ENCODE results near the gene P2RX1.

P2RX1 gene

DNA sequence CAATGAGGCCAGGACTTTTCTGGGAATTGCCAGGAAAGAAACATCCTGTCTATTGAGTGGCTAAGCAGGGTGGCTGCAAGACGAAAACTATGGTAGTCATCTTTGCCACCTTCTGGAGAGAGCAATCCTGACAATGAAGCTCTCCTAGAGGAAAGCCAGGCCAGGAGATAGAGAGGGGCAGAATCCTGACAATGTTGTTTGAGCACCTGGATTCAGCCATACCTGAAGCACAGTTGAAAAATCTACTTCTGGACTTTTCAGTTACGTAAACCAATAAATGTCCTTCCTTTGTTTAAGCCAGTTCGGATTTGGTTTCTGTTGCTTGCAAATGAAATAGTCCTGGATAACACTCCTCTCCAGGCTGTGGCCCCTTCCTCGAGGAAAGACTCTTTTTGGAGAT is 9.4 kb downstream of the P2RX1 start:
- ChIA-PET CTCF (interaction anchor here (0.7 kb wide), 1 partner anchor 169 kb away, joined by 4 read pairs; no protein-coding TSS in a partner anchor), POLR2A (no interaction called here)
- TF ChIP-seq SUZ12 (IDR thresholded peaks at IDR 0.05) (no peak), L3MBTL2 (conservative IDR thresholded peaks at IDR 0.05) (no peak), SP1 (IDR thresholded peaks at IDR 0.05) (no peak), TARDBP (IDR thresholded peaks at IDR 0.05) (no peak), FOXK2 (IDR thresholded peaks at IDR 0.05) (no peak), ZNF384 (IDR thresholded peaks at IDR 0.05) (no peak), LEF1 (IDR thresholded peaks at IDR 0.05; ENCODE audit: borderline replicate concordance) (no peak), FOXA1 (IDR thresholded peaks at IDR 0.05) (no peak), ARNT (IDR thresholded peaks at IDR 0.05) (no peak), BHLHE40 (IDR thresholded peaks at IDR 0.05; ENCODE audit: borderline replicate concordance) (no peak), PKNOX1 (IDR thresholded peaks at IDR 0.05) (no peak), HDGF (IDR thresholded peaks at IDR 0.05; ENCODE audit: borderline replicate concordance) (no peak), ELF4 (IDR thresholded peaks at IDR 0.05) (no peak), NFRKB (IDR thresholded peaks at IDR 0.05) (no peak), CTBP1 (IDR thresholded peaks at IDR 0.05; ENCODE audit: borderline replicate concordance) (no peak), FOXM1 (IDR thresholded peaks at IDR 0.05; ENCODE audit: borderline replicate concordance) (no peak)
- DNase-seq (ENCODE audit: extremely low spot score) = no peak

GRCh38 chr17:3905017-3905520 is 11.2 kb downstream of the P2RX1 start:
- TF ChIP-seq PKNOX1 (IDR thresholded peaks at IDR 0.05) (no peak), SUZ12 (IDR thresholded peaks at IDR 0.05) (no peak), BHLHE40 (IDR thresholded peaks at IDR 0.05; ENCODE audit: borderline replicate concordance) (no peak), FOXM1 (IDR thresholded peaks at IDR 0.05; ENCODE audit: borderline replicate concordance) (no peak), LEF1 (IDR thresholded peaks at IDR 0.05; ENCODE audit: borderline replicate concordance) (no peak), SP1 (IDR thresholded peaks at IDR 0.05) (no peak), TARDBP (IDR thresholded peaks at IDR 0.05) (no peak), FOXK2 (IDR thresholded peaks at IDR 0.05) (no peak), CTBP1 (IDR thresholded peaks at IDR 0.05; ENCODE audit: borderline replicate concordance) (no peak), ZNF384 (IDR thresholded peaks at IDR 0.05) (no peak), ARNT (IDR thresholded peaks at IDR 0.05) (no peak), L3MBTL2 (conservative IDR thresholded peaks at IDR 0.05) (no peak), FOXA1 (IDR thresholded peaks at IDR 0.05) (no peak), NFRKB (IDR thresholded peaks at IDR 0.05) (no peak), HDGF (IDR thresholded peaks at IDR 0.05; ENCODE audit: borderline replicate concordance) (no peak), ELF4 (IDR thresholded peaks at IDR 0.05) (no peak)
- ChIA-PET POLR2A (interaction anchor here (0.6 kb wide), 1 partner anchor 12 kb away, joined by 3 read pairs; the partner anchor contains the start of gene CAMKK1), CTCF (interaction anchor here (1.4 kb wide), 1 partner anchor 9 kb away, joined by 5 read pairs; no protein-coding TSS in a partner anchor)
- no peak for DNase-seq (ENCODE audit: extremely low spot score)

GRCh38 chr17:3904501-3904900 is 11.8 kb downstream of the P2RX1 start:
- DNase-seq (ENCODE audit: extremely low spot score) = no peak
- CTCF ChIA-PET = interaction anchor here (1.4 to 1.6 kb wide), 2 partner anchors 9 to 10 kb away, joined by 5 to 8 read pairs; no protein-coding TSS in a partner anchor
- TF ChIP-seq SP1 (IDR thresholded peaks at IDR 0.05) (no peak), FOXK2 (IDR thresholded peaks at IDR 0.05) (no peak), LEF1 (IDR thresholded peaks at IDR 0.05; ENCODE audit: borderline replicate concordance) (no peak), ELF4 (IDR thresholded peaks at IDR 0.05) (no peak), FOXA1 (IDR thresholded peaks at IDR 0.05) (no peak), L3MBTL2 (conservative IDR thresholded peaks at IDR 0.05) (no peak), HDGF (IDR thresholded peaks at IDR 0.05; ENCODE audit: borderline replicate concordance) (no peak), NFRKB (IDR thresholded peaks at IDR 0.05) (no peak), PKNOX1 (IDR thresholded peaks at IDR 0.05) (no peak)
- POLR2A ChIA-PET = interaction anchor here (1.2 kb wide), 1 partner anchor 14 kb away, joined by 3 read pairs; no protein-coding TSS in a partner anchor

GRCh38 chr17:3903881-3904290 is 12.4 kb downstream of the P2RX1 start:
- ChIA-PET CTCF (interaction anchor here (0.5 to 1.6 kb wide), 2 partner anchors 10 to 520 kb away, joined by 4 to 8 read pairs; no protein-coding TSS in a partner anchor), POLR2A (interaction anchor here (1.2 kb wide), 1 partner anchor 14 kb away, joined by 3 read pairs; no protein-coding TSS in a partner anchor)
- no peak for DNase-seq (ENCODE audit: extremely low spot score)
- no peak for TF ChIP-seq HDGF (IDR thresholded peaks at IDR 0.05; ENCODE audit: borderline replicate concordance)
- no peak for TF ChIP-seq ZNF384 (IDR thresholded peaks at IDR 0.05)
- TF ChIP-seq FOXM1 (IDR thresholded peaks at IDR 0.05; ENCODE audit: borderline replicate concordance) = no peak
- no peak for TF ChIP-seq FOXK2 (IDR thresholded peaks at IDR 0.05)
- no peak for TF ChIP-seq BHLHE40 (IDR thresholded peaks at IDR 0.05; ENCODE audit: borderline replicate concordance)
- no peak for TF ChIP-seq L3MBTL2 (conservative IDR thresholded peaks at IDR 0.05)
- TF ChIP-seq FOXA1 (IDR thresholded peaks at IDR 0.05) = no peak
- no peak for TF ChIP-seq ARNT (IDR thresholded peaks at IDR 0.05)
- TF ChIP-seq SUZ12 (IDR thresholded peaks at IDR 0.05) = no peak
- no peak for TF ChIP-seq CTBP1 (IDR thresholded peaks at IDR 0.05; ENCODE audit: borderline replicate concordance)
- no peak for TF ChIP-seq NFRKB (IDR thresholded peaks at IDR 0.05)
- no peak for TF ChIP-seq SP1 (IDR thresholded peaks at IDR 0.05)
- TF ChIP-seq TARDBP (IDR thresholded peaks at IDR 0.05) = no peak
- TF ChIP-seq PKNOX1 (IDR thresholded peaks at IDR 0.05) = no peak
- no peak for TF ChIP-seq LEF1 (IDR thresholded peaks at IDR 0.05; ENCODE audit: borderline replicate concordance)
- TF ChIP-seq ELF4 (IDR thresholded peaks at IDR 0.05) = no peak

All from HEK293T (cell line).